OCI-LY1 (cell line): ENCODE measurements around the gene PPFIA4.

ENCODE experiments used
- EZH2 ChIP-seq: fragments of 200-600 bp; sonication (generic), shearing (Covaris generic); IDR thresholded peaks from 2 replicates; pipeline ENCODE4 v1.8.0; 2017; ENCODE audit warnings: borderline replicate concordance, mixed run types, mild to moderate bottlenecking, antibody characterized with exemption, low read length, moderate library complexity, mixed read lengths
- TF ChIP-seq, protein P1 (sequence below): fragments of 200-600 bp; sonication (generic), shearing (Covaris generic); IDR thresholded peaks from 2 replicates; pipeline ENCODE4 v1.5.1; 2017; ENCODE audit warnings: mild to moderate bottlenecking, antibody characterized with exemption, low read length, moderate library complexity, mixed read lengths

- TF ChIP-seq, protein P1, sequence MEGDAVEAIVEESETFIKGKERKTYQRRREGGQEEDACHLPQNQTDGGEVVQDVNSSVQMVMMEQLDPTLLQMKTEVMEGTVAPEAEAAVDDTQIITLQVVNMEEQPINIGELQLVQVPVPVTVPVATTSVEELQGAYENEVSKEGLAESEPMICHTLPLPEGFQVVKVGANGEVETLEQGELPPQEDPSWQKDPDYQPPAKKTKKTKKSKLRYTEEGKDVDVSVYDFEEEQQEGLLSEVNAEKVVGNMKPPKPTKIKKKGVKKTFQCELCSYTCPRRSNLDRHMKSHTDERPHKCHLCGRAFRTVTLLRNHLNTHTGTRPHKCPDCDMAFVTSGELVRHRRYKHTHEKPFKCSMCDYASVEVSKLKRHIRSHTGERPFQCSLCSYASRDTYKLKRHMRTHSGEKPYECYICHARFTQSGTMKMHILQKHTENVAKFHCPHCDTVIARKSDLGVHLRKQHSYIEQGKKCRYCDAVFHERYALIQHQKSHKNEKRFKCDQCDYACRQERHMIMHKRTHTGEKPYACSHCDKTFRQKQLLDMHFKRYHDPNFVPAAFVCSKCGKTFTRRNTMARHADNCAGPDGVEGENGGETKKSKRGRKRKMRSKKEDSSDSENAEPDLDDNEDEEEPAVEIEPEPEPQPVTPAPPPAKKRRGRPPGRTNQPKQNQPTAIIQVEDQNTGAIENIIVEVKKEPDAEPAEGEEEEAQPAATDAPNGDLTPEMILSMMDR, result no peak
- TF ChIP-seq EZH2, result no peak
These were observed 72.2 kb downstream of the PPFIA4 start for GRCh38 chr1:203098445-203098844.
